ENCODE results near the gene SETBP1.
A peak's percentile ranks its signal among the peaks of the same experiment; 100 is the strongest.

SETBP1 gene

GRCh38 chr18:44679056-44679913 is 1.4 kb upstream of the SETBP1 start:
- DNase-seq (ENCODE audit: low read depth): peak; percentile 65

GRCh38 chr18:44679914-44680272 is 795 bp upstream of the SETBP1 start:
- DNase-seq (ENCODE audit: low read depth): peak; percentile 14

- no peak for DNase-seq (ENCODE audit: low read depth)
Observed at GRCh38 chr18:44681076-44681970, 635 bp downstream of the SETBP1 start.

- no peak for DNase-seq (ENCODE audit: low read depth)
Observed at GRCh38 chr18:44682201-44682870, 1.6 kb downstream of the SETBP1 start.

GRCh38 chr18:44682871-44683221 is 2.2 kb downstream of the SETBP1 start:
- DNase-seq (ENCODE audit: low read depth): no peak

- DNase-seq (ENCODE audit: low read depth): no peak
Observed at GRCh38 chr18:44683556-44683955, 2.9 kb downstream of the SETBP1 start.

GRCh38 chr18:44685296-44685695 is 4.6 kb downstream of the SETBP1 start:
- DNase-seq (ENCODE audit: low read depth): no peak

- no peak for DNase-seq (ENCODE audit: low read depth)
Observed at GRCh38 chr18:44686156-44686555, 5.5 kb downstream of the SETBP1 start.

- DNase-seq (ENCODE audit: low read depth): no peak
Observed at GRCh38 chr18:44687421-44687820, 6.7 kb downstream of the SETBP1 start.

- no peak for DNase-seq (ENCODE audit: low read depth)
Observed at GRCh38 chr18:44689736-44690135, 9.0 kb downstream of the SETBP1 start.

GRCh38 chr18:44691148-44691925 is 10.6 kb downstream of the SETBP1 start:
- no peak for DNase-seq (ENCODE audit: low read depth)

- DNase-seq (ENCODE audit: low read depth): no peak
Observed at GRCh38 chr18:44693030-44693784, 12.5 kb downstream of the SETBP1 start.

GRCh38 chr18:44695503-44695902 is 14.8 kb downstream of the SETBP1 start:
- DNase-seq (ENCODE audit: low read depth): no peak

GRCh38 chr18:44696892-44697291 is 16.2 kb downstream of the SETBP1 start:
- DNase-seq (ENCODE audit: low read depth): no peak

GRCh38 chr18:44697315-44697714 is 16.6 kb downstream of the SETBP1 start:
- no peak for DNase-seq (ENCODE audit: low read depth)

- no peak for DNase-seq (ENCODE audit: low read depth)
Observed at GRCh38 chr18:44698518-44698917, 17.8 kb downstream of the SETBP1 start.

GRCh38 chr18:44699572-44700261 is 19.0 kb downstream of the SETBP1 start:
- no peak for DNase-seq (ENCODE audit: low read depth)

GRCh38 chr18:44700652-44701051 is 20.0 kb downstream of the SETBP1 start:
- DNase-seq (ENCODE audit: low read depth): no peak

GRCh38 chr18:44701227-44701626 is 20.5 kb downstream of the SETBP1 start:
- no peak for DNase-seq (ENCODE audit: low read depth)

- no peak for DNase-seq (ENCODE audit: low read depth)
Observed at GRCh38 chr18:44702594-44702993, 21.9 kb downstream of the SETBP1 start.

Measured in stimulated activated CD8-positive, alpha-beta memory T cell treated with anti-CD3 and anti-CD28 coated beads, Interleukin-4, amount 100 ng/mL, for 24 hours (primary cell).